ENCODE data around the gene NUP153. TPM values are rescaled to one million over a fixed set of nuclear protein-coding genes. Genes with fewer than 3 reads are reported as not detected.
"Not testable (repeated sequence)": the region's sequence is repeated elsewhere in the genome, so short reads cannot be mapped to it uniquely, and the experiment has no call there.

The NUP153 gene
- 68.4 TPM for total RNA-seq

GRCh38 chr6:17706580-17707370 is at the start of gene NUP153:
TSS of gene NUP153 (minus strand) at chr6:17706925. CDS start at chr6:17706387, 538 bp downstream.
- Histone ChIP-seq H3K9me3 (ENCODE audit: low read depth, low read length) (no peaks in the 10 kb centered on the region), H3K4me1 (ENCODE audit: insufficient read depth, low read length) (peaks cover 36% of the 10 kb centered on the region), H3K27me3 (ENCODE audit: insufficient read depth, low read length) (no peaks in the 10 kb centered on the region), H3K4me3 (ENCODE audit: low read length) (peak within 1 kb of the TSS; percentile 95)

DNA sequence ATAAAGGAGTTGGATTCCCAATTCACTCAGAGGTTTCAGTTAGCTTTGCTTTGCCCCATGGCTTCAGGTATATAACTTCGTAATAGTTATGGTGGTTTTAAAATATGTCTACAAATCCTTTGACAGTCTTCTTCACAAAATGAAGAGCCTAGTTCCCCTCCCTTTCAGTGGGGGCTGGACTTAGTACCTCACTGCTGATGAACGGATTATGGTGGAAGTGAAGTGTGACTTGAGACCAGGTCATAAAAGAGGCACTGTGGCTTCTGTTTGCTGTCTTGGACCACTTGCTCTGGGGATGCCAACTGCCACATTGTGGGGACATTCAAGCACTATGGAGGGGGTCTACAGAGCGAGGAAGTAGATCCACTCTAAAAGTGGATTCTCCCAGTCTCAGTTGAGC is 47.5 kb upstream of the NUP153 start:
- Histone ChIP-seq H3K27me3 (ENCODE audit: insufficient read depth, low read length) (no peaks in the 10 kb centered on the region), H3K4me1 (ENCODE audit: insufficient read depth, low read length) (no peaks in the 10 kb centered on the region), H3K4me3 (ENCODE audit: low read length) (no peak overlapping the region), H3K9me3 (ENCODE audit: low read depth, low read length) (no peaks in the 10 kb centered on the region)

GRCh38 chr6:17745324-17745723 is 38.6 kb upstream of the NUP153 start:
- H3K4me3 ChIP-seq (ENCODE audit: low read length); H3K4me1 ChIP-seq (ENCODE audit: insufficient read depth, low read length); H3K27me3 ChIP-seq (ENCODE audit: insufficient read depth, low read length); H3K9me3 ChIP-seq (ENCODE audit: low read depth, low read length): not testable (repeated sequence)

- not testable (repeated sequence) for H3K27me3 ChIP-seq (ENCODE audit: insufficient read depth, low read length); H3K9me3 ChIP-seq (ENCODE audit: low read depth, low read length); H3K4me3 ChIP-seq (ENCODE audit: low read length); H3K4me1 ChIP-seq (ENCODE audit: insufficient read depth, low read length)
Measured at GRCh38 chr6:17744757-17745308, 38.1 kb upstream of the NUP153 start.

DNA sequence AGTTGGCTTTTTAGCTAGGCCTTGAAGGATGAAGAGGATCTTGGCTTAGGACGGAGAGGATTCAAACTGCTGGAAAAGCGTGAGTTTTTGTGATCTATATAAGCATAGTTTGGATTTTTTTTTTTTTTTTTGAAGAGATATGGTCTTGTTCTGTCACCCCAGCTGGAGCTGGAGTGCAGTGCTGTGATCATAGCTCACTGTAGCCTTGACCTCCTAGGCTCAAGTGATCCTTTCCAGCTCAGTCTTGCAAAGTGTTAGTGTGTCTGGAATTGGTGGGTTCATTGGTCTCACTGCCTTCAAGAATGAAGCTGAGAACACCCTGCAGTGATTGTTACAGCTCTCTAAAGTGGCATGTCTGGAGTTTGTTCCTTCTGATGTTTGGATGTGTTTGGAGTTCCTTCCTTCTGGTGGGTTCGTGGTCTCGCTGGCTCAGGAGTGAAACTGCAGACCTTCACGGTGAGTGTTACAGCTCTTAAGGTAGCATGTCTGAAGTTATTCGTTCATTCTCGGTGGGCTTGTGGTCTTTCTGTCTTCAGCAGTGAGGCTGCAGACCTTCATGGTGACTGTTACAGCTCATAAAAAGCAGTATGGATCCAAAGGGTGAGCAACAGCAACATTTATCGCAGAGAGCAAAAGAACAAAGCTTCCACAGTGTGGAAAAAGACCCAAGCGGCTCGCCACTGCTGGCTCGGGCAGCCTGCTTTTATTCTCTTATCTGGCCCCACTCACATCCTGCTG is 37.5 kb upstream of the NUP153 start:
- H3K4me1 ChIP-seq (ENCODE audit: insufficient read depth, low read length): no peaks in the 10 kb centered on the region
- no peaks in the 10 kb centered on the region for H3K27me3 ChIP-seq (ENCODE audit: insufficient read depth, low read length)
- H3K9me3 ChIP-seq (ENCODE audit: low read depth, low read length): no peaks in the 10 kb centered on the region
- no peak overlapping the region for H3K4me3 ChIP-seq (ENCODE audit: low read length)

DNA sequence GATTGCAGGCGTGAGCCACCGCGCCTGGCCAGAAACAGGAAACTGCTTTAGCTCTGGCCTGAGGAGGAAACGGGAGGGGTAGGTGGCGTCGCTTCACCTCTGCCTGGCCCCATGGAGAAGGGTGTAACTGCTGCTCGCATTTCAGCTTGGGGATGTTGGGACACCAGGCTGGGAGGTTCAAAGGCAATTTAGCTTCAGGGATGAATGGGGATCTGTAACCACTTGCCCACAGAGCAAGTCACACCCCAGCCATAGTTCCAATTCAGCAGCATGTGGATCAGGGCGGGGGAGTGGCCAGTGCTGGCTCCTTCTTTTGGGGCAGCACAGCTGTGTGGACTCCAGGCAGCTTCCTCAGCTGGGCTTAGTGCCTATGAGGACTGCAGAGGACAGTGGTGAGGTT is 34.8 kb upstream of the NUP153 start:
- Histone ChIP-seq H3K9me3 (ENCODE audit: low read depth, low read length) (peaks cover 19% of the 10 kb centered on the region), H3K4me1 (ENCODE audit: insufficient read depth, low read length) (no peaks in the 10 kb centered on the region), H3K4me3 (ENCODE audit: low read length) (no peak overlapping the region), H3K27me3 (ENCODE audit: insufficient read depth, low read length) (no peaks in the 10 kb centered on the region)

DNA sequence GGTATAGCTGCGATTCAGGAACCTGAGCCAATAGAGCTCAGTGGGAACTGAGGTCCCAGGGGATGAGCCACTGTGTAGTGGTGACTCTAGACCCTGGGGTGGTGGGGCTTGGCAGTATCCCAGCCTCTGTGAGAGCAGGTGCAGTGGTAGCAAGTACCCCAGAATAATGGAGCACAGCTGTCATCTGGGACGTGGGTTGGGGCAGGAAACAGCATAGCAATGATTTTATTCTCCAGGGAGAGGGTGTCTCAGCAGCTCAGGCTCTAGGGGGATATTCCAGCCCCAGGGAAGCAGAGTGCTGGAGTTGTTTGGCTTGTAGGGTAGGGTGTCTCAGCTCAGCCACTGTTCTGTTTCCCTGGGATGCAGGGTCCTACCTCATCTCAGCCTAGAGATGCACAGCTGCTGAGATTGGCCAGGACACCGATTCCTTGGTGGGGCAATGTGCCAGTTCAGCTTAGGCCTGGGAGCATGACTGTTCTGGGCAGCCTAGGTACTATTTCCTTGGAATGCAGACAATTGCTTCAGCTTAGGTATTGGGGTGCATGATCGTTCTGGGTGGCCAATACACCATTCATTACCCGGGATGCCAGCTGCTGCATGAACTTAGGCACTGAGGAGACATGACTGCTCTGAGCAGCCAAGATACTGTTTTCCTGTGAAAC is 34.0 kb upstream of the NUP153 start:
- H3K4me1 ChIP-seq (ENCODE audit: insufficient read depth, low read length): no peaks in the 10 kb centered on the region
- H3K4me3 ChIP-seq (ENCODE audit: low read length): no peak overlapping the region
- peaks cover 19% of the 10 kb centered on the region for H3K9me3 ChIP-seq (ENCODE audit: low read depth, low read length)
- no peaks in the 10 kb centered on the region for H3K27me3 ChIP-seq (ENCODE audit: insufficient read depth, low read length)

DNA sequence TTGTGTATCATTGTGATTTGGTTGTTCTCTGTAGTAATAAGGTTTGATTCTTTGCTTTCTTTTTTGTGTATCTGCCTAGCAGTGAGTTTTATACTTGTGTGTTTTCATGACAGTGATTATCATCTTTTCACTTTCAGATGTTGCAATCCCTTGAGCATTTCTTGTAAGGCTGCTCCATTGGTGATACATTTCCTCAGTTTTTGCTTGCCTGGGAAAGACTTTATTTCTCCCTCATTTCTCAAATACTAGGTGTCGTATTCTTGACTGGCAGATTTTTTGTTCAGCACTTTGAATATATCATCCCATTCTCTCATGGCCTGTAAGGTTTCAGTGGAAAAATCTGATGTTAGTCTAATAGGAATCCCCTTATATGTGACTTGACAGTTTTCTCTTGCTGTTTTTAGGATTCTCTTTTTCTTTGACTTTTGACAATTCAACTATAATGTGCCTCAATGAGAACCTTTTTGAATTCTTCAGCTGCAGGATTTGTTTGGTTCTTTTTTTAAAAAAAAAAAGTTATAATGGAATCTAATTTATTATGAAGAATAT is 31.1 kb upstream of the NUP153 start:
- no peaks in the 10 kb centered on the region for H3K27me3 ChIP-seq (ENCODE audit: insufficient read depth, low read length)
- H3K4me3 ChIP-seq (ENCODE audit: low read length): no peak overlapping the region
- H3K9me3 ChIP-seq (ENCODE audit: low read depth, low read length): peaks cover 19% of the 10 kb centered on the region
- H3K4me1 ChIP-seq (ENCODE audit: insufficient read depth, low read length): no peaks in the 10 kb centered on the region

DNA sequence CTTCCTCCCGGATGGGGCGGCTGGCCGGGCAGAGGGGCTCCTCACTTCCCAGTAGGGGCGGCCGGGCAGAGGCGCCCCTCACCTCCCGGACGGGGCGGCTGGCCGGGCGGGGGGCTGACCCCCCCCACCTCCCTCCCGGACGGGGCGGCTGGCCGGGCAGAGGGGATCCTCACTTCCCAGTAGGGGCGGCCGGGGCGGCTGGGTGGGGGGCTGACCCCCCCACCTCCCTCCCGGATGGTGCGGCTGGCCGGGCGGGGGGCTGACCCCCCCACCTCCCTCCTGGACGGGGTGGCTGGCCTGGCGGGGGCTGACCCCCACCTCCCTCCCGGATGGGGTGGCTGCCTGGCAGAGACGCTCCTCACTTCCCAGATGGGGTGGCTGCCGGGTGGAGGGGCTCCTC is 28.6 kb upstream of the NUP153 start:
- not testable (repeated sequence) for H3K27me3 ChIP-seq (ENCODE audit: insufficient read depth, low read length); H3K4me3 ChIP-seq (ENCODE audit: low read length); H3K4me1 ChIP-seq (ENCODE audit: insufficient read depth, low read length)
- peaks cover 19% of the 10 kb centered on the region for H3K9me3 ChIP-seq (ENCODE audit: low read depth, low read length)

DNA sequence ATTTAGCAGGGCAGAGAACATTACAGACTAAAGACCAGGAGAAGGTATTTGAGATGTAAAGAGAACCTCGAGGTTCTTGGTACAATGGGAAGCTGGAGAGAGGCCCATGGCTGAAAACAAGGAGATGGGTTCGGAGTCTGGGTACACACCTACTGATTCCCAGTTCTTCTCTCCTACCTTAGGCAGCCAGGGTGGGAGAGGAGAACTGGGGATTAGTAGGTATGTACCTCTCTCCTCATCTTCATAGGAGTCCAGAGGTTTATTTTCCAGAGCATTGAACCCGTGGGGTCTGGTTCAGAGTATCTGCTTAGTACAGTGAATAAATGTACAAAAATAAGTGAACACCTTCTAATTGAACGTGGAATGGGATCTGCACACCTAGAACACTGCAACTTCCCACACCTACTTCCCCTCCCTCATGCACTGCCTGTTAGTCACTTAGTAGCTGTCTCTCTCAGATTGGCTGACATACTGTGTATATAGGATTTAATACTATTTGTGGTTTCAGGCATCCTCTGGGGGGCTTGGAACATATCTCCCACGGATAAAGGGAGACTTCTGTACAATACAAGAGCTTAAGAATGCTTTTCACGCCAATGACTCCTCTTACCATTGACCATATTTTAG is 23.5 kb upstream of the NUP153 start:
- Histone ChIP-seq H3K27me3 (ENCODE audit: insufficient read depth, low read length) (no peaks in the 10 kb centered on the region), H3K4me1 (ENCODE audit: insufficient read depth, low read length) (no peaks in the 10 kb centered on the region), H3K9me3 (ENCODE audit: low read depth, low read length) (no peaks in the 10 kb centered on the region), H3K4me3 (ENCODE audit: low read length) (no peak overlapping the region)

DNA sequence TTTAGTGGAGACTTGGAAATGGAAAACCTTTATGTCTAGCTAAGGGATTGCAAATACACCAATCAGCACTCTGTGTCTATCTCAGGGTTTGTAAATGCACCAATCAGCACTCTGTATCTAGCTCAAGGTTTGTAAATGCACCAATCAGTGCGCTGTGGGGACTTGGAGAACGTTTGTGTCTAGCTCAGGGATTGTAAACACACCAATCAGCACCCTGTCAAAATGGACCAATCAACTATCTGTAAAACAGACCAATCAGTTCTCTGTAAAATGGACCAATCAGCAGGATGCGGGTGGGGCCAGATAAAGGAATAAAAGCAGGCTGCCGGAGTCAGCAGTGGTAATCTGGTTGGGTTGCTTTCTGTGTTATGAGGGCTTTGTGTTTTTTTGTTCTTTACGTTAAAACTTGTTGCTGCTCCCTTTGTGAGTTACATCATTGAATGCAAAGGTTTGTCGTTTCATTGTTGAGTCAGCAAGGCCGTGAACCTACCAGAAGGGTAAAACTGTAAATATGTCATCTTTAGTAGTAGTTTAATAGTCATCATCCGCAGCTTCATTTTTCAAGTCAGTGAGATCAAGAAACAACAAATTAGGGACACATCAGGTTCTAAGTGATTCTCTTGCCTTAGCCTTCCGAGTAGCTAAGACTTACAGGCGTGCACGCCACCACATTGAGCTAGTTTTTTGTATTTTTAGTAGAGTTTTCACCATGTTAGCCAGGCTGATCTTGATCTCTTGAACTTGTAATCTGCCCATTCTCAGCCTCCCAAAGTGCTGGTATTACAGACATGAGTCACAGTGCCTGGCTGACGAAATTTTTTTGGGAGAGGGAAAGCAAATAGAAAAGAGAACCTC is 22.7 kb upstream of the NUP153 start:
- no peaks in the 10 kb centered on the region for H3K27me3 ChIP-seq (ENCODE audit: insufficient read depth, low read length)
- H3K4me3 ChIP-seq (ENCODE audit: low read length): no peak overlapping the region
- no peaks in the 10 kb centered on the region for H3K9me3 ChIP-seq (ENCODE audit: low read depth, low read length)
- no peaks in the 10 kb centered on the region for H3K4me1 ChIP-seq (ENCODE audit: insufficient read depth, low read length)

DNA sequence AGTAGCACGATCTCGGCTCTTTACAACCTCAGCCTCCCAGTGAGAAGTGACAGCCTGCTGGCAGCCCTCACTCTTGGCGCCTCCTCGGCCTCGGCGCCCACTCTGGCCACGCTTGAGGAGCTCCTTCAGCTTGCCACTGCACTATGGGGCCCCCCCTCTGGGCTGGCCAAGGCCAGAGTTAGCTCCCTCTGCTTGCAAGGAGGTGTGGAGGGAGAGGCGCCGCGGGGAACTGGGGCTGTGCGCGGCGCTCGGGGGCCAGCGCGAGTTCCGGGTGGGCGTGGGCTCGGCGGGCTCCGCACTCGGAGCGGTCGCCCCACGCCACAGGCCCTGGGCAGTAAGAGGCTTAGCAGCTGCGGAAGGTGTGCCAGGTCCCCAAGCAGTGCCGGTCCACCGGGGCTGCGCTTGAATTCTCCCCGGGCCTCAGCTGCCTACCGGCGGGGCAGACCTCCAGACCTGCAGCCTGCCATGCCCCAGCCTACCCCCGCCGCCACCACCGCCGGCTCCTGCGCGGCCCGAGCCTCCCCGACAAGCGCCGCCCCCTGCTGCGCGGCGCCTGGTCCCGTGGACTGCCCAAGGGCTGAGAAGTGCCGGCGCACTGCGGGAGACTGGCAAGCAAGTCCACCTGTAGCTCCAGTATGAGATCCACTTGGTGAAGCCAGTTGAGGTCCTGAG is 22.0 kb upstream of the NUP153 start:
- H3K4me1 ChIP-seq (ENCODE audit: insufficient read depth, low read length): no peaks in the 10 kb centered on the region
- no peaks in the 10 kb centered on the region for H3K9me3 ChIP-seq (ENCODE audit: low read depth, low read length)
- no peak overlapping the region for H3K4me3 ChIP-seq (ENCODE audit: low read length)
- no peaks in the 10 kb centered on the region for H3K27me3 ChIP-seq (ENCODE audit: insufficient read depth, low read length)

DNA sequence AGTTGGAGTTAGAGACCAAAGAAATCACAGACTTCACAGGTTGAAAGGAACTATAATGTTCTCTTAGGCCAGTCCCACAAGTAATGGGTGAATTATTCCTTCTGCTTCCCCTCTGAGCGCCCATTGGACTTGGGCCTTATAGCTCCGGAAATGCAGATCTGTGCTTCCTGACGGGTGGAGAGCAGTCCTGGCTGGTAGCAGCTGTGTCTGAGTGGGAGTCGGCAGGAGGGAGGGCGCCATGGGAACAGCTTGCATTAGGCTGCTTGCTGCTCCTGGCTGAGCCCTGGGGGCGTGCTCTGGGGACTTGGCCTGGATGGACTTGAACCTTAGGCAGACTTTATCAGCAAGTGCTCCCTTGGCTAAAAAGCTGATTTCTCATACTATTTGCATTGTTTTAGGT is 18.4 kb upstream of the NUP153 start:
- H3K27me3 ChIP-seq (ENCODE audit: insufficient read depth, low read length): no peaks in the 10 kb centered on the region
- H3K4me3 ChIP-seq (ENCODE audit: low read length): no peak overlapping the region
- no peaks in the 10 kb centered on the region for H3K4me1 ChIP-seq (ENCODE audit: insufficient read depth, low read length)
- H3K9me3 ChIP-seq (ENCODE audit: low read depth, low read length): no peaks in the 10 kb centered on the region
